Stimulated activated CD8-positive, alpha-beta memory T cell treated with anti-CD3 and anti-CD28 coated beads, Interleukin-4, amount 100 ng/mL, for 1 hour (primary cell): Measurements from ENCODE around the gene AGK.
"Not testable (repeated sequence)": the region's sequence is repeated elsewhere in the genome, so short reads cannot be mapped to it uniquely, and the experiment has no call there.

Experiments used
- DNase-seq, 2 donors: peaks; one replicate each; pipeline ENCODE4 v3.0.0-alpha.2; 2020; ENCODE audit warnings: low read depth in 2 of 2, low spot score in 1 of 2

Gene AGK

GRCh38 chr7:141551782-141552181, 572 bp downstream of the AGK start:
- no peak for DNase-seq

GRCh38 chr7:141557360-141557759, 6.2 kb downstream of the AGK start:
- no peak for DNase-seq

- not testable (repeated sequence) for DNase-seq
Observed at GRCh38 chr7:141557831-141558531, 6.8 kb downstream of the AGK start.

- DNase-seq: no peak
Observed at GRCh38 chr7:141558544-141559183, 7.5 kb downstream of the AGK start.

- no peak for DNase-seq
Observed at GRCh38 chr7:141559961-141560360, 8.8 kb downstream of the AGK start.

- no peak for DNase-seq
Observed at GRCh38 chr7:141562036-141562435, 10.8 kb downstream of the AGK start.

- no peak for DNase-seq
Observed at GRCh38 chr7:141562543-141562942, 11.3 kb downstream of the AGK start.

- no peak for DNase-seq
Observed at GRCh38 chr7:141562972-141563371, 11.8 kb downstream of the AGK start.

GRCh38 chr7:141563956-141564623, 12.9 kb downstream of the AGK start:
- DNase-seq: no peak

GRCh38 chr7:141567432-141567831, 16.2 kb downstream of the AGK start:
- DNase-seq: no peak

- DNase-seq: no peak
Observed at GRCh38 chr7:141568227-141568626, 17.0 kb downstream of the AGK start.

- no peak for DNase-seq
Observed at GRCh38 chr7:141571059-141571458, 19.8 kb downstream of the AGK start.

- no peak for DNase-seq
Observed at GRCh38 chr7:141572175-141572574, 21.0 kb downstream of the AGK start.

- DNase-seq: no peak
Observed at GRCh38 chr7:141573511-141573910, 22.3 kb downstream of the AGK start.

GRCh38 chr7:141575164-141575563, 24.0 kb downstream of the AGK start:
- no peak for DNase-seq

- no peak for DNase-seq
Observed at GRCh38 chr7:141575654-141576448, 24.6 kb downstream of the AGK start.

- no peak for DNase-seq
Observed at GRCh38 chr7:141577043-141577839, 26.0 kb downstream of the AGK start.

GRCh38 chr7:141579953-141580352, 28.7 kb downstream of the AGK start:
- not testable (repeated sequence) for DNase-seq

GRCh38 chr7:141582063-141582462, 30.9 kb downstream of the AGK start:
- DNase-seq: not testable (repeated sequence)

GRCh38 chr7:141584935-141585334, 33.7 kb downstream of the AGK start:
- DNase-seq: no peak
